WTC11 (cell line): ENCODE results near the gene ALKBH7. TPM values are rescaled to one million over a fixed set of nuclear protein-coding genes. Genes with fewer than 3 reads are reported as not detected.

ENCODE experiments used
- ATAC-seq: fragments of 200-7000 bp; cut with Tn5 transposase; 2 replicates; pipeline ENCODE4 v1.10.0; 2021; ENCODE audit warnings: mild to moderate bottlenecking, moderate library complexity
- CTCF ChIA-PET: fragments of 300-600 bp; sonication (Branson Sonifier 250); formaldehyde crosslinking; loops from one replicate; lab custom pipeline; 2021; ENCODE audit warnings: antibody characterized with exemption; lab: Charles Lee
- POLR2A ChIA-PET: fragments of 350-600 bp; sonication (Branson Sonifier 250); formaldehyde crosslinking; loops from one replicate; lab custom pipeline; 2021; ENCODE audit warnings: antibody characterized with exemption; lab: Charles Lee
- DNase-seq: peaks from one replicate; pipeline ENCODE4 v3.0.0; 2021; ENCODE audit warnings: low spot score
- H3K27ac Mint-ChIP-seq: 2 replicates; pipeline ENCODE4 v1.8.0; 2021; ENCODE audit warnings: mixed read lengths
- H3K27me3 Mint-ChIP-seq: 2 replicates; pipeline ENCODE4 v1.8.0; 2021; ENCODE audit warnings: low read depth, mild to moderate bottlenecking, moderate library complexity, mixed read lengths
- H3K36me3 Mint-ChIP-seq: 2 replicates; pipeline ENCODE4 v1.8.0; 2021; ENCODE audit warnings: mixed read lengths
- H3K4me1 Mint-ChIP-seq: 2 replicates; pipeline ENCODE4 v1.8.0; 2022; ENCODE audit warnings: mixed read lengths
- H3K4me3 Mint-ChIP-seq: 2 replicates; pipeline ENCODE4 v1.8.0; 2021; ENCODE audit warnings: mild to moderate bottlenecking, moderate library complexity, mixed read lengths
- H3K9me3 Mint-ChIP-seq: 2 replicates; pipeline ENCODE4 v1.8.0; 2021; ENCODE audit warnings: mixed read lengths
- AFF4 ChIP-seq: sonication (generic); formaldehyde crosslinking; IDR thresholded peaks from 2 replicates; pipeline ENCODE4 v1.8.1; 2023; ENCODE audit warnings: mild to moderate bottlenecking, missing genetic modification reagents, borderline replicate concordance
- ARID4B ChIP-seq: sonication (generic); formaldehyde crosslinking; IDR thresholded peaks from 2 replicates; pipeline ENCODE4 v1.8.0; 2023; ENCODE audit warnings: missing genetic modification reagents, mild to moderate bottlenecking, borderline replicate concordance
- ATF6 ChIP-seq: sonication (generic); formaldehyde crosslinking; IDR thresholded peaks from 2 replicates; pipeline ENCODE4 v1.8.1; 2023; ENCODE audit warnings: mild to moderate bottlenecking, missing genetic modification reagents
- CDX4 ChIP-seq: fragments of 250-450 bp; sonication (Bioruptor Pico); IDR thresholded peaks from 2 replicates; pipeline ENCODE4 v1.9.0; 2021; ENCODE audit warnings: moderate library complexity, mild to moderate bottlenecking, inconsistent platforms, borderline replicate concordance
- E2F5 ChIP-seq: sonication (generic); formaldehyde crosslinking; IDR thresholded peaks from 2 replicates; pipeline ENCODE4 v1.8.1; 2022; ENCODE audit warnings: mild to moderate bottlenecking, moderate library complexity, missing genetic modification reagents
- FOXK1 ChIP-seq: sonication (generic); formaldehyde crosslinking; IDR thresholded peaks from 2 replicates; pipeline ENCODE4 v1.8.0; 2022; ENCODE audit warnings: mild to moderate bottlenecking, moderate library complexity, missing genetic modification reagents
- FOXP1 ChIP-seq: sonication (generic); formaldehyde crosslinking; IDR thresholded peaks from 2 replicates; pipeline ENCODE4 v1.8.0; 2022; ENCODE audit warnings: missing genetic modification reagents, mild to moderate bottlenecking, moderate library complexity, borderline replicate concordance
- GTF2I ChIP-seq: fragments of 250-450 bp; sonication (Bioruptor Pico); conservative IDR thresholded peaks from 2 replicates; pipeline ENCODE4 v1.4.0; 2021; ENCODE audit warnings: mild to moderate bottlenecking
- PREB ChIP-seq: sonication (generic); formaldehyde crosslinking; IDR thresholded peaks from 2 replicates; pipeline ENCODE4 v1.8.1; 2022; ENCODE audit warnings: mild to moderate bottlenecking, missing genetic modification reagents, moderate library complexity, borderline replicate concordance
- PRRX2 ChIP-seq: fragments of 250-450 bp; sonication (Bioruptor Pico); IDR thresholded peaks from 2 replicates; pipeline ENCODE4 v1.8.0; 2021; ENCODE audit warnings: mild to moderate bottlenecking
- RORB ChIP-seq: fragments of 250-450 bp; sonication (Bioruptor Pico); IDR thresholded peaks from 2 replicates; pipeline ENCODE4 v1.9.0; 2021; ENCODE audit warnings: mild to moderate bottlenecking
- SMAD4 ChIP-seq: sonication (generic); formaldehyde crosslinking; IDR thresholded peaks from 2 replicates; pipeline ENCODE4 v1.8.0; 2022; ENCODE audit warnings: mild to moderate bottlenecking, missing genetic modification reagents
- ZNF121 ChIP-seq: sonication (generic); formaldehyde crosslinking; IDR thresholded peaks from 2 replicates; pipeline ENCODE4 v1.8.0; 2023; ENCODE audit warnings: missing genetic modification reagents
- ZNF232 ChIP-seq: sonication (generic); formaldehyde crosslinking; IDR thresholded peaks from 2 replicates; pipeline ENCODE4 v1.8.0; 2022; ENCODE audit warnings: mild to moderate bottlenecking, missing genetic modification reagents
- ZNF317 ChIP-seq: sonication (generic); formaldehyde crosslinking; IDR thresholded peaks from 2 replicates; pipeline ENCODE4 v1.8.1; 2023; ENCODE audit warnings: low read depth, mild to moderate bottlenecking, moderate library complexity, missing genetic modification reagents, borderline replicate concordance
- ZNF396 ChIP-seq: fragments of 250-450 bp; sonication (Bioruptor Pico); IDR thresholded peaks from 2 replicates; pipeline ENCODE4 v1.8.0; 2021; ENCODE audit warnings: mild to moderate bottlenecking, moderate library complexity, borderline replicate concordance
- ZNF416 ChIP-seq: fragments of 250-450 bp; sonication (Bioruptor Pico); IDR thresholded peaks from 2 replicates; pipeline ENCODE4 v1.9.0; 2021; ENCODE audit warnings: mild to moderate bottlenecking, inconsistent platforms
- ZNF425 ChIP-seq: fragments of 250-450 bp; sonication (Bioruptor Pico); conservative IDR thresholded peaks from 2 replicates; pipeline ENCODE4 v1.9.0; 2021; ENCODE audit warnings: mild to moderate bottlenecking
- ZNF671 ChIP-seq: fragments of 250-450 bp; sonication (Bioruptor Pico); IDR thresholded peaks from 2 replicates; pipeline ENCODE4 v1.8.0; 2021; ENCODE audit warnings: mild to moderate bottlenecking
- total RNA-seq: library from RNA; stranded (reverse); gene quantifications from 3 replicates; pipeline ENCODE4 v1.2.3, GENCODE V29; 2021

ALKBH7 gene
- total RNA-seq, 1 experiment from 2014 or later, result 96.4 TPM

- Mint-ChIP-seq H3K9me3 (peaks cover 6% of the 10 kb centered on the region), H3K4me1 (peaks cover 14% of the 10 kb centered on the region), H3K27ac (peak overlapping the region; percentile 53; the same call in 1 of the 2 replicates), H3K4me3 (no peak overlapping the region), H3K27me3 (peaks cover 12% of the 10 kb centered on the region), H3K36me3 (peaks cover 62% of the 10 kb centered on the region)
- ChIA-PET POLR2A (no interaction called here), CTCF (interaction anchor here (1.3 to 1.4 kb wide), 2 partner anchors 9 to 160 kb away, joined by 3 to 4 read pairs; no protein-coding TSS in a partner anchor)
- ATAC-seq (no peak), DNase-seq (no peak)
- TF ChIP-seq ARID4B (CRISPR knock-in tag) (no peak), ZNF671 (CRISPR knock-in tag) (no peak), PRRX2 (CRISPR knock-in tag) (no peak), PREB (CRISPR knock-in tag) (no peak), ZNF425 (CRISPR knock-in tag) (no peak), SMAD4 (CRISPR knock-in tag) (no peak), FOXK1 (CRISPR knock-in tag) (no peak), ZNF232 (CRISPR knock-in tag) (no peak), ZNF396 (no peak), RORB (CRISPR knock-in tag) (no peak), FOXP1 (CRISPR knock-in tag) (no peak), ZNF416 (CRISPR knock-in tag) (no peak), CDX4 (CRISPR knock-in tag) (no peak), ZNF121 (no peak), ZNF317 (CRISPR knock-in tag) (no peak), ATF6 (no peak), GTF2I (CRISPR knock-in tag) (no peak), AFF4 (CRISPR knock-in tag) (no peak), E2F5 (CRISPR knock-in tag) (no peak)
Measured at GRCh38 chr19:6421075-6422014, 48.8 kb downstream of the ALKBH7 start.
